Body of pancreas (tissue), 4 donors: ENCODE measurements around the gene SPAG9. TPM values are rescaled to one million over a fixed set of nuclear protein-coding genes. Genes with fewer than 3 reads are reported as not detected.
"Not testable (repeated sequence)": the region's sequence is repeated elsewhere in the genome, so short reads cannot be mapped to it uniquely, and the experiment has no call there.

Source experiments
- ATAC-seq: fragments of 150-250 bp; one replicate; pipeline ENCODE4 v1.9.1; 2016
- DNase-seq, 4 donors: peaks; one replicate each; pipeline ENCODE4 v3.0.0-alpha.2; 2019
- H3K27ac ChIP-seq, 4 donors: fragments of 200-600 bp; sonication (generic); 1 replicate in 3 of 4; 2 replicates in 1 of 4; pipeline versions ENCODE4 v1.5.1 to v1.6.1; 2016 to 2019; ENCODE audit warnings: mild to moderate bottlenecking in 1 of 4, mixed read lengths in 1 of 4, moderate library complexity in 1 of 4
- H3K27me3 ChIP-seq, 2 donors: fragments of 200-600 bp; sonication (generic); one replicate each; pipeline ENCODE4 v1.6.0; 2016; ENCODE audit warnings: mild to moderate bottlenecking in 1 of 2
- H3K36me3 ChIP-seq, 2 donors: fragments of 200-600 bp; sonication (generic); replicated peaks in 1 of 2; 2 replicates each; pipeline ENCODE4 v1.5.1; 2016; ENCODE audit warnings: low read depth in 2 of 2; ENCODE audit not compliant: insufficient read depth in 1 of 2
- H3K4me1 ChIP-seq: fragments of 200-600 bp; sonication (generic); one replicate; pipeline ENCODE4 v1.6.0; 2016
- H3K4me3 ChIP-seq, 2 donors: fragments of 200-600 bp; sonication (generic); 1 replicate in 1 of 2; 2 replicates in 1 of 2; pipeline ENCODE4 v1.5.1; 2016 to 2019
- H3K9me3 ChIP-seq, 3 donors: fragments of 200-600 bp; sonication (generic); 1 replicate in 2 of 3; 2 replicates in 1 of 3; pipeline ENCODE4 v1.5.1; 2016
- CTCF ChIP-seq, 7 experiments: fragments of 450-650 bp in 4 of 7; fragments of 200-600 bp in 3 of 7; sonication (generic) in 3 of 7; IDR thresholded peaks; one replicate each; pipeline ENCODE4 v1.5.1; 2016 to 2019; ENCODE audit warnings: antibody characterized with exemption in 7 of 7
- POLR2A ChIP-seq, 3 donors: fragments of 450-650 bp; IDR thresholded peaks; one replicate each; pipeline ENCODE4 v1.6.1; 2016; ENCODE audit warnings: antibody characterized with exemption in 3 of 3, mild to moderate bottlenecking in 2 of 3
- WGBS, 2 donors: methylation state at CpG; one replicate each; pipeline ENCODE4 v1.1.5; 2017; 5-methylcytosine and 5-hydroxymethylcytosine counted together
- intact Hi-C: fragments of 100-400 bp; cut with DNase I; formaldehyde crosslinking; loops from one replicate; pipeline ENCODE4 v1.15.1; 2023
- total RNA-seq, 2 donors: library from RNA; depleted of rRNA; stranded (reverse); fragments of >200 nt; gene quantifications; one replicate each; pipeline ENCODE4 v1.1.0, GENCODE V29; 2016

The SPAG9 gene
- total RNA-seq, 2 donors from 2014 or later = 49.8 to 76.8 TPM

- DNase-seq (no peak), ATAC-seq (no peak)
- intact Hi-C loops = no loop called here
- Histone ChIP-seq H3K4me1 (peaks cover 75% of the 10 kb centered on the region), H3K9me3 (no peaks in the 10 kb centered on the region), H3K27ac (peak overlapping the region in 1 of 4 donors; percentile 35), H3K36me3 (no peaks in the 10 kb centered on the region), H3K27me3 (no peaks in the 10 kb centered on the region), H3K4me3 (no peak overlapping the region)
- TF ChIP-seq CTCF (IDR thresholded peaks at IDR 0.05) = no peak
- TF ChIP-seq POLR2A (IDR thresholded peaks at IDR 0.05) = no peak
- 73 to 81% methylated on average over 4 of the region's 4 CpGs for WGBS, 2 donors
These were observed 5.5 kb downstream of the SPAG9 start for GRCh38 chr17:51115179-51115578.

- H3K9me3 ChIP-seq, H3K4me3 ChIP-seq, H3K27me3 ChIP-seq, intact Hi-C loops, H3K36me3 ChIP-seq: not testable (repeated sequence)
- DNase-seq (peak; percentile 72 to 90 (median 80)), ATAC-seq (peak; percentile 89)
- Histone ChIP-seq H3K27ac (peak overlapping the region in 3 of 4 donors; percentile 39 to 74 (median 60)), H3K4me1 (peaks cover 71% of the 10 kb centered on the region)
- peak in 1 of 3 donors; percentile 38 for TF ChIP-seq POLR2A (IDR thresholded peaks at IDR 0.05)
- WGBS, 2 donors = 55 to 58% methylated on average over 15 to 16 of the region's 16 CpGs
These were observed 8.1 kb downstream of the SPAG9 start for GRCh38 chr17:51112303-51113222.

GRCh38 chr17:51107778-51108177 lies 12.9 kb downstream of the SPAG9 start:
- Histone ChIP-seq H3K4me1 (peaks cover 67% of the 10 kb centered on the region), H3K9me3 (no peaks in the 10 kb centered on the region), H3K36me3 (no peaks in the 10 kb centered on the region), H3K27me3 (no peaks in the 10 kb centered on the region), H3K4me3 (no peak overlapping the region), H3K27ac (peak overlapping the region in 3 of 4 donors; percentile 40 to 73 (median 59))
- intact Hi-C loops = no loop called here
- 6 to 21% methylated on average over 1 of the region's 1 CpG for WGBS, 2 donors
- DNase-seq (peak in 2 of 4 donors; percentile 13 to 22), ATAC-seq (peak; percentile 54)
- no peak for TF ChIP-seq POLR2A (IDR thresholded peaks at IDR 0.05)
- TF ChIP-seq CTCF (IDR thresholded peaks at IDR 0.05) = no peak

- Histone ChIP-seq H3K9me3 (no peaks in the 10 kb centered on the region), H3K4me3 (no peak overlapping the region), H3K27me3 (no peaks in the 10 kb centered on the region), H3K4me1 (peaks cover 80% of the 10 kb centered on the region), H3K36me3 (no peaks in the 10 kb centered on the region), H3K27ac (peak overlapping the region; percentile 42 to 63 (median 54))
- intact Hi-C loops = no loop called here
- no peak for TF ChIP-seq POLR2A (IDR thresholded peaks at IDR 0.05)
- TF ChIP-seq CTCF (IDR thresholded peaks at IDR 0.05) = no peak
- DNase-seq = no peak
- 74 to 80% methylated on average over 2 of the region's 2 CpGs for WGBS, 2 donors
- no peak for ATAC-seq
These were observed 17.2 kb downstream of the SPAG9 start for GRCh38 chr17:51103451-51103850.

- WGBS, 2 donors = 13 to 20% methylated on average over 3 of the region's 3 CpGs
These were observed 17.6 kb downstream of the SPAG9 start for GRCh38 chr17:51103050-51103449.

More at GRCh38 chr17:51103050-51103449, 17.6 kb downstream of the SPAG9 start:
- Histone ChIP-seq H3K27ac (peak overlapping the region; percentile 42 to 63 (median 54)), H3K4me1 (peaks cover 80% of the 10 kb centered on the region), H3K36me3 (no peaks in the 10 kb centered on the region), H3K4me3 (no peak overlapping the region), H3K27me3 (no peaks in the 10 kb centered on the region), H3K9me3 (no peaks in the 10 kb centered on the region)
- TF ChIP-seq POLR2A (IDR thresholded peaks at IDR 0.05) (no peak), CTCF (IDR thresholded peaks at IDR 0.05) (no peak)
- DNase-seq (no peak), ATAC-seq (no peak)
- intact Hi-C loops = no loop called here
